ENCODE measurements around the gene SYNE3.

Gene SYNE3

DNA sequence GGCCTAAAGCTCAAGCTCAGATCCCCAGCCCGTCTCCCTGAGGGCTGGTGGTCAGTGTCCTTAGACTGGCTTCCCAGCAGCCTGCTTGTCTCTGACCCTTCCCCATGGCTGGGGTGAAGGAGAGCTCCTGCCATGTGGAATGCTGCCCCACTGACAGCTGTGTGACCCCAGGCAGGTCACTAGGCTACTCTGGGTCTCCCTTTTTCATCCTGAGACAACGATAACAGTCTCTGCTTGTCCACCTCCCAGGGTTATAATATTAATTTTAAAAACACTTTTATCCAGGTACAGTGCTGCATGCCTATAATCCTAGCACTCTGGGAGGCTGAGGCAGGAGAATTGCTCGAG is 47.3 kb downstream of the SYNE3 start:
- DNase-seq: no peak

GRCh38 chr14:95468448-95469133 is 47.9 kb downstream of the SYNE3 start:
- no peak for DNase-seq

GRCh38 chr14:95467657-95468056 is 48.8 kb downstream of the SYNE3 start:
- DNase-seq: no peak

DNA sequence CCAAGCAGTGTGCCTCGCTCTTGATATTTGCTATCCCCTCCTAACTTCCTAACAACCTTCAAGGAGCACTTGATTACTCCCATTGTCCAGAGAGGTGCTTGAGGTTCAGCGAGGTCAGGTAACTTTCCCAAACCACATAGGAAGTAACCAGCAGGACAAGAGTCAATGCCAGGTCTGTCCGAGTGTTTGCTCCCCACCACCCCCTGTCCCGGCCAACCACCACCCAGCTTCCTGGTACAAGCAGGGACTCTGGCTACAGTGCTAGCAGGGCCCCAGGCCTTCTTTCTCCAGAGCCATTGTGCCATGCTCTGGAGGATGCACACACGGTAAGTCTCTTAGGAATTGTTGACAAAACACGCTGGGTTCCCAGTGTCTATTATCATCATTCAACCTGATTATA is 49.2 kb downstream of the SYNE3 start:
- DNase-seq: no peak
